Upper lobe of left lung (tissue), 4 donors: Measurements from ENCODE around the gene UBAC2.

Source experiments
- EP300 ChIP-seq, 4 donors: sonication (generic); formaldehyde crosslinking; IDR thresholded peaks; one replicate each; pipeline ENCODE4 v1.5.1; 2017; ENCODE audit warnings: antibody characterized with exemption in 4 of 4, control low read depth in 2 of 4
- POLR2A ChIP-seq, 4 donors: fragments of 450-650 bp; IDR thresholded peaks; one replicate each; pipeline ENCODE4 v1.5.1; 2016 to 2017; ENCODE audit warnings: antibody characterized with exemption in 4 of 4, mild to moderate bottlenecking in 2 of 4
- POLR2AphosphoS5 ChIP-seq, 2 donors: sonication (generic); formaldehyde crosslinking; IDR thresholded peaks; one replicate each; pipeline ENCODE4 v1.5.1; 2017; ENCODE audit warnings: antibody characterized with exemption in 2 of 2
- TF ChIP-seq, protein P1 (sequence below), 6 experiments: fragments of 450-650 bp in 4 of 6; fragments of 200-600 bp in 2 of 6; sonication (generic) in 2 of 6; IDR thresholded peaks; one replicate each; pipeline ENCODE4 v1.5.1; 2016 to 2019; ENCODE audit warnings: antibody characterized with exemption in 6 of 6

DNA sequence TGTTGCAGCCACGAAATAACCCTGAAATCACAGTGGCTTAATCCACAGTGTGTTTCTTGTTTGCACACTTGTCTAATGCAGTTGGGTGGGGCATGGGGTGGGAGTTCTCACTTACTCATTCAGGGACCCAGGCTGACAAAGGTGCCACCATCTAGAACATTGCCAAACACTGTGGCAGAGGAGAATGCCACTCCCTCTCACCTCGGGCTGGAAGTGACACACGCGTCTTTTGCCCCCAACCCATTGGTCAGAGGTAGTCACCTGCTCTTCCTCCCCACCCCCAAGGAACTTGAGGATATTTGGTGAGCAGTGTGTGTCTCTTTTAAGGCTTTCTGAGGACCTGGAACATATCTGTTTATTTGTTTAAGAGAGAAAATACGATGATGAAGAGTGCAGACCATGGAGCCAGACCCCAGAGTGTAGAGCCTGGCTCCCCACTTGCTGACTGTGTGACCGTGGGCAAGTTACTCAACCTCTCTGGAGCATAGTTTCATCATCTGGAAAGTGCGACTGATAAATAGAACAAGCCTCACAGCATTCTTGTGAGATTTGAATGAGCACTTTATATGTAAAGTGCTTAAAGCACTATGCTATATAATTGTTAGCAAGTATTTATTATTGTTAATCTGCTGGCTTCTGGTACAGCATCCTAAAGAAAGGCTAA lies 89.2 kb downstream of the UBAC2 start:
- TF ChIP-seq, protein P1, sequence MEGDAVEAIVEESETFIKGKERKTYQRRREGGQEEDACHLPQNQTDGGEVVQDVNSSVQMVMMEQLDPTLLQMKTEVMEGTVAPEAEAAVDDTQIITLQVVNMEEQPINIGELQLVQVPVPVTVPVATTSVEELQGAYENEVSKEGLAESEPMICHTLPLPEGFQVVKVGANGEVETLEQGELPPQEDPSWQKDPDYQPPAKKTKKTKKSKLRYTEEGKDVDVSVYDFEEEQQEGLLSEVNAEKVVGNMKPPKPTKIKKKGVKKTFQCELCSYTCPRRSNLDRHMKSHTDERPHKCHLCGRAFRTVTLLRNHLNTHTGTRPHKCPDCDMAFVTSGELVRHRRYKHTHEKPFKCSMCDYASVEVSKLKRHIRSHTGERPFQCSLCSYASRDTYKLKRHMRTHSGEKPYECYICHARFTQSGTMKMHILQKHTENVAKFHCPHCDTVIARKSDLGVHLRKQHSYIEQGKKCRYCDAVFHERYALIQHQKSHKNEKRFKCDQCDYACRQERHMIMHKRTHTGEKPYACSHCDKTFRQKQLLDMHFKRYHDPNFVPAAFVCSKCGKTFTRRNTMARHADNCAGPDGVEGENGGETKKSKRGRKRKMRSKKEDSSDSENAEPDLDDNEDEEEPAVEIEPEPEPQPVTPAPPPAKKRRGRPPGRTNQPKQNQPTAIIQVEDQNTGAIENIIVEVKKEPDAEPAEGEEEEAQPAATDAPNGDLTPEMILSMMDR (IDR thresholded peaks at IDR 0.05) = no peak
- TF ChIP-seq POLR2AphosphoS5 (IDR thresholded peaks at IDR 0.05) (no peak), POLR2A (IDR thresholded peaks at IDR 0.05) (no peak), EP300 (IDR thresholded peaks at IDR 0.05) (no peak)
